Activated CD4-positive, alpha-beta memory T cell treated with anti-CD3 and anti-CD28 coated beads, Interleukin-2, amount 10 ng/mL, durations not matched to agents 7 days and 5 days (primary cell): Measurements from ENCODE around the gene EFNA1. TPM values are rescaled to one million over a fixed set of nuclear protein-coding genes. Genes with fewer than 3 reads are reported as not detected.
"Not testable (repeated sequence)": the region's sequence is repeated elsewhere in the genome, so short reads cannot be mapped to it uniquely, and the experiment has no call there.

Experiments used
- CTCF ChIA-PET: fragments of 350-600 bp; sonication (Branson Sonifier 250); formaldehyde crosslinking; loops from one replicate; lab custom pipeline; 2021; ENCODE audit warnings: antibody characterized with exemption, inconsistent platforms; lab: Charles Lee
- POLR2A ChIA-PET: fragments of 350-600 bp; sonication (Branson Sonifier 250); formaldehyde crosslinking; loops from one replicate; lab custom pipeline; 2021; ENCODE audit warnings: antibody characterized with exemption; lab: Charles Lee
- DNase-seq: peaks from one replicate; pipeline ENCODE4 v3.0.0-alpha.2; 2020
- H3K27ac Mint-ChIP-seq: one replicate; pipeline ENCODE4 v1.8.0; 2021; ENCODE audit warnings: mild to moderate bottlenecking, mixed read lengths
- H3K27me3 Mint-ChIP-seq: one replicate; pipeline ENCODE4 v1.8.0; 2021; ENCODE audit warnings: mixed read lengths
- H3K36me3 Mint-ChIP-seq: one replicate; pipeline ENCODE4 v1.8.0; 2021; ENCODE audit warnings: low read depth, mixed read lengths
- H3K4me1 Mint-ChIP-seq: one replicate; pipeline ENCODE4 v1.8.0; 2021; ENCODE audit warnings: mixed read lengths
- H3K4me3 Mint-ChIP-seq: one replicate; pipeline ENCODE4 v1.8.0; 2021; ENCODE audit warnings: mild to moderate bottlenecking, mixed read lengths
- H3K9me3 Mint-ChIP-seq: one replicate; pipeline ENCODE4 v1.8.0; 2021; ENCODE audit warnings: mixed read lengths
- total RNA-seq, 2 experiments: library from RNA; stranded (reverse); gene quantifications; one replicate each; pipeline ENCODE4 v1.2.3, GENCODE V29; 2021

Gene EFNA1
- total RNA-seq, 2 experiments from 2014 or later, result not detected

- Mint-ChIP-seq H3K36me3 (peaks cover 43% of the 10 kb centered on the region), H3K27me3 (peaks cover 13% of the 10 kb centered on the region), H3K9me3 (no peaks in the 10 kb centered on the region), H3K4me1 (peaks cover 43% of the 10 kb centered on the region), H3K4me3 (peak within 1 kb of the TSS; percentile 99), H3K27ac (peak within 1 kb of the TSS; percentile 95)
- ChIA-PET CTCF (interaction anchor here (0.5 to 0.7 kb wide), 3 partner anchors 30 to 59 kb away, joined by 3 to 4 read pairs (median 4); partner anchors contain the start of gene KRTCAP2), POLR2A (interaction anchor here (0.6 to 1.3 kb wide), 2 partner anchors 33 to 531 kb away, joined by 3 to 6 read pairs; partner anchors contain the start of gene KRTCAP2)
- peak; percentile 93 for DNase-seq
Observed at GRCh38 chr1:155139895-155140629, 12.4 kb downstream of the EFNA1 start, which contains the start of gene DPM3. DPM3 (minus strand) TSS chr1:155140531; CDS start chr1:155140240, 291 bp downstream.

- Mint-ChIP-seq H3K27ac (peak overlapping the region; percentile 95), H3K36me3 (peaks cover 38% of the 10 kb centered on the region), H3K4me3 (peak overlapping the region; percentile 99), H3K4me1 (peaks cover 38% of the 10 kb centered on the region), H3K27me3 (peaks cover 15% of the 10 kb centered on the region), H3K9me3 (no peaks in the 10 kb centered on the region)
- no peak for DNase-seq
- ChIA-PET CTCF (interaction anchor here (0.5 to 0.6 kb wide), 2 partner anchors 30 to 32 kb away, joined by 4 read pairs; partner anchors contain the start of gene KRTCAP2), POLR2A (interaction anchor here (0.6 to 1.3 kb wide), 2 partner anchors 32 to 532 kb away, joined by 3 to 6 read pairs; partner anchors contain the start of gene KRTCAP2)
Observed at GRCh38 chr1:155140630-155140953, 12.9 kb downstream of the EFNA1 start.

- peaks cover 33% of the 10 kb centered on the region for H3K4me1 Mint-ChIP-seq
- DNase-seq, result no peak
- POLR2A ChIA-PET, result interaction anchor here (1.2 kb wide), 1 partner anchor 25 kb away, joined by 3 read pairs; no protein-coding TSS in a partner anchor
- H3K27ac Mint-ChIP-seq, result no peak overlapping the region
- H3K4me3 Mint-ChIP-seq, result no peak overlapping the region
- H3K9me3 Mint-ChIP-seq, result no peaks in the 10 kb centered on the region
- H3K27me3 Mint-ChIP-seq, result peaks cover 20% of the 10 kb centered on the region
- H3K36me3 Mint-ChIP-seq, result peaks cover 34% of the 10 kb centered on the region
- CTCF ChIA-PET, result interaction anchor here (2.0 kb wide), 1 partner anchor 31 kb away, joined by 10 read pairs; the partner anchor contains the start of gene KRTCAP2
Observed at GRCh38 chr1:155141749-155142148, 14.1 kb downstream of the EFNA1 start.

- peaks cover 2% of the 10 kb centered on the region for H3K36me3 Mint-ChIP-seq
- H3K9me3 Mint-ChIP-seq, result no peaks in the 10 kb centered on the region
- POLR2A ChIA-PET, result interaction anchor here (1.1 to 1.3 kb wide), 2 partner anchors 17 kb away, joined by 4 read pairs; no protein-coding TSS in a partner anchor
- CTCF ChIA-PET, result interaction anchor here (0.7 to 2.4 kb wide), 3 partner anchors 27 to 91 kb away, joined by 3 to 5 read pairs (median 5); partner anchors contain the start of gene KRTCAP2
- peaks cover 36% of the 10 kb centered on the region for H3K27me3 Mint-ChIP-seq
- H3K27ac Mint-ChIP-seq, result no peak overlapping the region
- DNase-seq, result no peak
- H3K4me1 Mint-ChIP-seq, result peaks cover 5% of the 10 kb centered on the region
- no peak overlapping the region for H3K4me3 Mint-ChIP-seq
Observed at GRCh38 chr1:155145491-155145890, 17.8 kb downstream of the EFNA1 start.

GRCh38 chr1:155155996-155156643 lies 28.4 kb downstream of the EFNA1 start:
- H3K36me3 Mint-ChIP-seq, H3K4me1 Mint-ChIP-seq, POLR2A ChIA-PET, H3K4me3 Mint-ChIP-seq, H3K9me3 Mint-ChIP-seq, H3K27ac Mint-ChIP-seq, DNase-seq: not testable (repeated sequence)
- CTCF ChIA-PET, result interaction anchor here (1.4 kb wide), 1 partner anchor 17 kb away, joined by 3 read pairs; the partner anchor contains the start of gene KRTCAP2
- H3K27me3 Mint-ChIP-seq, result peaks cover 26% of the 10 kb centered on the region

- no peaks in the 10 kb centered on the region for H3K9me3 Mint-ChIP-seq
- H3K27ac Mint-ChIP-seq, result no peak overlapping the region
- H3K36me3 Mint-ChIP-seq, result no peaks in the 10 kb centered on the region
- H3K27me3 Mint-ChIP-seq, result peaks cover 22% of the 10 kb centered on the region
- ChIA-PET POLR2A (no interaction called here), CTCF (no interaction called here)
- no peaks in the 10 kb centered on the region for H3K4me1 Mint-ChIP-seq
- DNase-seq, result no peak
- H3K4me3 Mint-ChIP-seq, result no peak overlapping the region
Observed at GRCh38 chr1:155158991-155159390, 31.3 kb downstream of the EFNA1 start.

- DNase-seq, result no peak
- ChIA-PET CTCF (no interaction called here), POLR2A (no interaction called here)
- Mint-ChIP-seq H3K36me3 (no peaks in the 10 kb centered on the region), H3K27ac (no peak overlapping the region), H3K27me3 (peaks cover 17% of the 10 kb centered on the region), H3K4me3 (no peak overlapping the region), H3K4me1 (no peaks in the 10 kb centered on the region), H3K9me3 (no peaks in the 10 kb centered on the region)
Observed at GRCh38 chr1:155160128-155160527, 32.5 kb downstream of the EFNA1 start.

- POLR2A ChIA-PET, result interaction anchor here (1.3 kb wide), 1 partner anchor 17 kb away, joined by 4 read pairs; no protein-coding TSS in a partner anchor
- H3K27ac Mint-ChIP-seq, DNase-seq, H3K4me1 Mint-ChIP-seq, H3K4me3 Mint-ChIP-seq, H3K9me3 Mint-ChIP-seq, H3K36me3 Mint-ChIP-seq, H3K27me3 Mint-ChIP-seq: not testable (repeated sequence)
- CTCF ChIA-PET, result interaction anchor here (2.8 kb wide), 1 partner anchor 10 kb away, joined by 13 read pairs; the partner anchor contains the start of gene KRTCAP2
Observed at GRCh38 chr1:155162631-155163030, 35.0 kb downstream of the EFNA1 start.

- DNase-seq, H3K9me3 Mint-ChIP-seq, H3K36me3 Mint-ChIP-seq, H3K27me3 Mint-ChIP-seq, H3K27ac Mint-ChIP-seq, POLR2A ChIA-PET, H3K4me3 Mint-ChIP-seq: not testable (repeated sequence)
- peaks cover 12% of the 10 kb centered on the region for H3K4me1 Mint-ChIP-seq
- CTCF ChIA-PET, result interaction anchor here (1.2 to 2.8 kb wide), 2 partner anchors 9 to 74 kb away, joined by 4 to 13 read pairs; partner anchors contain the start of gene KRTCAP2
Observed at GRCh38 chr1:155163785-155164184, 36.1 kb downstream of the EFNA1 start.

- not testable (repeated sequence) for H3K27ac Mint-ChIP-seq, H3K27me3 Mint-ChIP-seq, H3K9me3 Mint-ChIP-seq, DNase-seq, H3K36me3 Mint-ChIP-seq, H3K4me3 Mint-ChIP-seq
- POLR2A ChIA-PET, result interaction anchor here (1.0 kb wide), 1 partner anchor 8 kb away, joined by 3 read pairs; the partner anchor contains the start of gene KRTCAP2
- CTCF ChIA-PET, result interaction anchor here (0.6 to 2.8 kb wide), 4 partner anchors 8 to 79 kb away, joined by 3 to 13 read pairs (median 5); partner anchors contain the start of gene KRTCAP2
- H3K4me1 Mint-ChIP-seq, result peaks cover 16% of the 10 kb centered on the region
Observed at GRCh38 chr1:155164625-155165024, 36.9 kb downstream of the EFNA1 start.

GRCh38 chr1:155166051-155166470 lies 38.4 kb downstream of the EFNA1 start:
- CTCF ChIA-PET, result interaction anchor here (4.5 to 8.0 kb wide), 3 partner anchors 69 to 80 kb away, joined by 25 to 209 read pairs (median 89); no protein-coding TSS in a partner anchor
- no peak for DNase-seq
- peaks cover 19% of the 10 kb centered on the region for H3K4me1 Mint-ChIP-seq
- H3K9me3 Mint-ChIP-seq, result no peaks in the 10 kb centered on the region
- H3K27ac Mint-ChIP-seq, result no peak overlapping the region
- POLR2A ChIA-PET, result interaction anchor here (1.0 to 2.1 kb wide), 2 partner anchors 24 to 74 kb away, joined by 3 to 9 read pairs; no protein-coding TSS in a partner anchor
- peaks cover 1% of the 10 kb centered on the region for H3K27me3 Mint-ChIP-seq
- no peak overlapping the region for H3K4me3 Mint-ChIP-seq
- peaks cover 12% of the 10 kb centered on the region for H3K36me3 Mint-ChIP-seq

- H3K27ac Mint-ChIP-seq, result no peak overlapping the region
- no peak for DNase-seq
- H3K27me3 Mint-ChIP-seq, result peaks cover 1% of the 10 kb centered on the region
- CTCF ChIA-PET, result interaction anchor here (1.2 to 8.0 kb wide), 6 partner anchors 24 to 81 kb away, joined by 4 to 209 read pairs (median 17); no protein-coding TSS in a partner anchor
- peaks cover 23% of the 10 kb centered on the region for H3K4me1 Mint-ChIP-seq
- POLR2A ChIA-PET, result interaction anchor here (1.0 to 2.1 kb wide), 3 partner anchors 24 to 75 kb away, joined by 3 to 9 read pairs (median 3); no protein-coding TSS in a partner anchor
- H3K4me3 Mint-ChIP-seq, result no peak overlapping the region
- H3K9me3 Mint-ChIP-seq, result no peaks in the 10 kb centered on the region
- H3K36me3 Mint-ChIP-seq, result peaks cover 12% of the 10 kb centered on the region
Observed at GRCh38 chr1:155166471-155167165, 38.9 kb downstream of the EFNA1 start.
